NCI-H446 treated with DMSO at 0.1 percent for 48 hours (cell line): Measurements from ENCODE around the gene B3GALT5.

Experiments
- DNase-seq: peaks from one replicate; lab custom pipeline; 2025; lab: John Stamatoyannopoulos, UW

The B3GALT5 gene

DNA sequence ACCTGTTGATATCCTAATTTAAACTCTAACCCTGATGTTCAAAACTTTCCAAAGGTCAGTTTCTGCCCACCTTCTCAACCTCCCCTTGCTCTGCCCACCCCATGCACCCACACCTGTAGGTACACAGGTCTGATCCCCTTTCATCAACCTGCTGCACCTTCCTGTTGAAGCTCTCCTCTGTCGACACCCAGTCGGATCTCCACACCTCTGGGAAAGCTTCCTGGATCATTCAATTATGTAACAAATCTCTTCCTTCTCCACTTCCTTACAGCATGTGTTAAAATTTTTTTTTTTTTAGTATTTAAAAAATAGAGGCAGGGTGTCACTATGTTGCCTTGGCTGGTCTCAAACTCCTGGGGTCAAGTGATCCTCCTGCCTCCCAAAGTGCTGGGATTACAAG, 87.6 kb downstream of the B3GALT5 start:
- DNase-seq: no peak

DNA sequence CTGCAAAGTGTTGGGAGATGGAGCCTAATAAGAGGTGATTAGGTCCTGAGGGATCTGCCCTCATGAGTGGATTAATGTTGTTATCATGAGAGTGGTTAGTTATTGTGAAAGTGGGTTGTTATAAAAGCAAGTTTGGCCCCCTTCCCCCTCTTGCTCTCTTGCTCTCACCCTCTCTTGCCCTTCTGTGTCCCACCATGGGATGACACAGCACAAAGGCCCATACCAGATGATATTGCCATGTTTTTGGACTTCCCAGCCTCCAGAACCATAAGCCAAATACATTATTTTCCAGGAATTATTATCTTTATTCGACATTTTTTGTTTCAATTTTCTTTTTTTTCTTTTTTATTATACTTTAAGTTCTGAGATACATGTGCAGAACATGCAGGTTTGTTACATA, 90.8 kb downstream of the B3GALT5 start:
- DNase-seq: no peak

DNA sequence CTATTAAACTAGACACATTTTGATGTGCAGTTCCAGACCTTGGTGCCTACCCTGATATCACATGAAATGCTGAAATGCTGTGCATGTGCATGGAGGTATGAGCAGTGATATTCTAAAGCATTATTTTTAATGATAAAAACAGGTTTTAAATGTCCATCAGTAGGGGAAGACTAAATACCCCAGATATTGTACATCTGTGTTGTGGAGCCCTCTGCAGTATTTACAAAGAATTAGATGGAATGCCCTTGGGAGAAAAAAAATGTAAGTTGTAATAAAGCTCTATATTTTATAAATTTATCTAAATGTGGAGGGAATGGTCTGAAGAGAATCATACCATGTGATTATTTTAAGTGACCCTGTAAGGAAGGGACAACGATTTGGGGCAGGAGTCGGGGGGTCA, 93.1 kb downstream of the B3GALT5 start:
- no peak for DNase-seq

DNA sequence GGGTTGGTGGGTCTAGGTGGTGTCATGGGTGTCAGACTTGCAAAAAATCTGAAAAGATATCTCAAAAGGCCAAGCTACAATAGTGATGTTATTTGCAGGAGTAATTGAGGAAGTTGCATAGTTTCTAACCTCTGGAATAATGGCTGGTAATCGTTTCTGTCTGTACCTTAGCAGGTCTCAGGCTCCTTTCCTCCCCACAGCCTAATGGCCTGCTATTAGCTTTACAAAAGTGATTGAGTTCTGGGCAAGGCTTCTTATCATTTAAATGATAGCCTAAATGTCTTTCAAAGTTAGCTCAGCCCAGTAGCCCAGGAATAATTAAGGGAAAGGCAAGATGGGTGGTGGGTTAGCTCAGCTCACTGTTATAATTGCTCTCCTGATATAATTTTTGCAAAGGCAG, 94.6 kb downstream of the B3GALT5 start:
- no peak for DNase-seq

DNA sequence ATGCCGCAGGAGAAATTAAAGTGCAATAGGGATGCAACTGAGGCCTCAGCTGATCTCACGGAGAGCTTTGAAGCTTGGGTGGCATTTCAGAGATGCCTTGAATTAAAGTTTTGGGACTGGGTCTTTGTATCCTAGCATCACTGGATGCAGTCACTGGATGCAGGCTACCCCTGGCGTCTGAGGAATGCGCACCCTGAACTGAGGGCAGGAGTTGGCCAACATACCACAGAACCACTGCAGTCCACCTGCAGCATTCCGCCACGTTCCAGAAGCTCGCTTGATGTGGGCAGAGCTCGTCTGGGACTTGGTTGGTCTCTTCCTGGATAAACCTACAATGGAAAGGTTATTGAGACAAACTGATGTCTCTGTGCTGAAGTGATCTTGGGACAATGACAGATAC, 98.1 kb downstream of the B3GALT5 start:
- DNase-seq: no peak

DNA sequence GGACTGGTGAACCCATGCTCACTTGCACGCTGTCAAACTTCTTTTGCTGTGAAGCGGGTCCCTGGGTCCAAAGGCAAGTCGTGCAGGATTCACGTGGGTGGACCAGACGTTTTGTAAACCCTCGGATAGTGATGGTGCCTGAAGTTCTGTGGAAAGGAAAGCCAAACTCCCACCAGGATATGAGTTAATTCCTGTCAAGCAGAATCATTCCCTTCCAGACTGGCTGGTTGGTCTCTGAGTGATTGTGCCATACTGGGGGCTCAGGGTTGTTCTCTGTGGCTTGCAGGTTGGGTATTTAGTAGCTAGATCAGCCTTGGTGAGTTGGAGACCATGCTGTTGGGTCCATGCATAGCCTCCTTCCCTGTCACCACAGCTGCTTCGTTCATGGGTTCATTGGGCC, 99.5 kb downstream of the B3GALT5 start:
- DNase-seq: no peak

DNA sequence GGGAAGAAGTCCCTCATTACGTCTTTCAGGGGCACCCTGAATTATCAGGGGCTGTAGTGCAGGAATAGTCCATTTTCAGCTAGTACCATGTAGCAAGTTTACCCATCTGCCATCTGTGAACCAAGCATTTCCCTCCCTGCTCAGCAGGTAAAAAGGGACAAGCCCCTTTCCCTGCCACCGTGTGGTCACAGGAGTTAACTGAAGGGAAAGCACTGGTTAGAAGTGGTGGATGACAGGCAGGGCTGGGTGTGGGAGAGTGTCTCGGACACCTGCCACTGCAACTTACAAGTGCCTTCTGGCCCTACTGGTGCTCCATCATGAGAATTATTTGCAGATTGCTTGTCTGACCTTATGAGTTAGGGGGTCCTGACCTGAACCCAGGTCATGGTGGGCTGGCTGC, 100.2 kb downstream of the B3GALT5 start:
- no peak for DNase-seq

DNA sequence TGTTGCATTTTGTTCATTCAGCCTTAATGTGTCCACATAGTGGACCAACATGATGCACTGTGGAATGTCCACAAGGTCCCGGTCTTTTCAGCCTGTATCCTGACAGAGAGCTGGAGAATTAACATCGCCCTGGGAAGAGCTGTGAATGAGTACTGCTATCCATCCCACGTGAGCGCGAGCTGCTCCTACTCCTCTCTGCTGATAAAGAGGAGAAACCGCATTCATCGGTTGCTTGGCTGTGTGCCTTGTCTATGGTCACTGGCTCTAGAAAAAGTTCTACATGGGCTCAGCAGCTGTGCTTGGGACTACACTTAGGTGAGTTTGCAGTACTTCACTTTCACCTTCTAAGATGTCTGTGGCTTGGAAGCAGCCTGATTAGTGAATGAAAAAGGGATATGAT, 101.2 kb downstream of the B3GALT5 start:
- DNase-seq: no peak

DNA sequence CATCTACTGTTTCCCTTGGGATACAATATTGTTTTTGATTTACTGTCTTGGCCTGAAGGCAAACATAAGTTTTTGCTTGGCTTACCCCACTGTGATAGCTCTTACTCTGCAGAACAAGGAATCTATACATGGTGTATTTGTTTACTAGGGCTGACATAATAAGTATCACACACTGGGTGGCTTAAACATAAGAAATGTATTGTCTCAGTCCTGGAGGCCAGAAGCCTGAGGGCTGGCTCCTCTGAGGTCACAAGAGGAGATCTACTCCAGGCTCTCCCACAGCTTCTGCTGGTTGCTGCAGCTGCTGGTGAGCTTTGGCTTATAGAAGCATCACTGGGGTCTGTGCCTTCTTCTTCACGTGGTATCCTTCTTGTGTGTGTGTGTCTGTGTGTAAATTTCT, 101.6 kb downstream of the B3GALT5 start:
- DNase-seq: no peak

DNA sequence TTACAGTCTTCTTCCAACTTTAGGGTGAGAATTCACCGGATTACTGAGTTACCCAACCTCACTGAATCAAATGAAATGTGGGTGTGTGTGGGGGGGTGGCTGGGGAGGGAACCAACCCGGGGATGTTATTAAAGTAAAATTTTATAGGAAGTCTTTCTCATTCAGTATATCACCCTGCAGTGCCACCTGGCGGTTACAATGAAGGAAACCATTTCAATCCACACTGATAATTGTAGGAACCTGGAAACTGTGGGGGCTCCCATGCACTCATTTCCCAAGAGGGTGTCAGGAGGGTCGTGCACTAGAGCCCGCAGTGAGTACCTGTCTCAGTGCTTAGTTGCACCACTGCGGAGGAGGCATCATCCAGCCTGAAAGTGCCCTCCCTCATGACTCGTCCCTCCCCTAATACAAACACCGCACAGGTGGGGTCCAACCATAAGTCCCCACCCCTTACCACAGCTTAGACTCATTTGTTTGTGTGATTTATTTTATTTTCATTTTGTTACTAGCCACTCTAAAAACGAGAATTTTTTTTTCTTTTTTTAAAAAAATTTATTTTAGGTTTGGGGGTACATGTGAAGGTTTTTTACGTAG, 103.2 kb downstream of the B3GALT5 start:
- DNase-seq: no peak

DNA sequence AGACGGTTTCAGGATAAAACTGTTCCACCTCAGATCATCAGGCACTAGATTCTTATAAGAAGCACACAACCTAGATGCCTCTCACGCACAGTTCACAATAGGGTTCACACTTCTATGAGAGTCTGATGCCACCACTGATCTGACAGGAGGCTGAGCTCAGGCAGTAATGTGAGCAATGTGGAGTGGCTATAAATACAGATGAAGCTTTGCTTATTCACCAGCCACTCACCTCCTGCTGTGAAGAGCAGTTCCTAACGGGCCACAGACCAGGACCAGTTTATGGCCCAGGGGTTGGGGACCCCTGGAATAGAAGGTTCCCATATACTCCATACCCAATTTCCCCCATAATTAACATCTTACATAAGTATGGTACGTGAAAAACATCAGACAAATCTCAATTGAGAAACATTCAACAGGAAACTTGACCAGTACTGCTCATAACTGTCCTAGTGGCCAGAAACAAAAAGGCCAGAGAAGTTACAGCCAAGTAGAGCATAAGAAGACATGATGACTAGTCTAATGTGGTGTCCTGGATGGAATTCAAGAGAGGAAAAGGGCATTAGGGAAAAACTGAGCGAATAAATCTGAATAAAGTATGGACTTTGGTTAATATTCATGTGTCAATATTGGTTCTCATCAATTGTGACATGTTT, 107.5 kb downstream of the B3GALT5 start:
- no peak for DNase-seq

DNA sequence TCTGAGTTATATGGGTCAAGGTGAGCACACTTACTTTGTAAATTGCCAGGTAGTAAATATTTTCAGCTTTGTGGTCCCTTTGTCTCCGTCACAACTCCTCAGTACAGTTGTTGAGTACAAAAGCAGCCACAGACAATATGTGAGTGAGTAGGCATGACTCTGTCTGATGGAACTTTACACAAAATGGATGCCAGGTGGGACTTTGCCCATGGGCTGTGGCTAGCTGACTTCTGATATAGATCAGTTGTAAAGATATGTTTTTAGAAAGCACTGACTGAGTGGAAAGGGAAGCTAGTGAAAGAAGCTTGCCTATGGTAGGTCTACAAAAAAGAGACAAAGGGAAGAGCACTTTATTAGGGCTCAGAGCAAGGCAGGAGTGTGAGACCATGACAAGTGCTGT, 109.1 kb downstream of the B3GALT5 start:
- no peak for DNase-seq
